Measurements from ENCODE around the gene TP53BP1.

DNA sequence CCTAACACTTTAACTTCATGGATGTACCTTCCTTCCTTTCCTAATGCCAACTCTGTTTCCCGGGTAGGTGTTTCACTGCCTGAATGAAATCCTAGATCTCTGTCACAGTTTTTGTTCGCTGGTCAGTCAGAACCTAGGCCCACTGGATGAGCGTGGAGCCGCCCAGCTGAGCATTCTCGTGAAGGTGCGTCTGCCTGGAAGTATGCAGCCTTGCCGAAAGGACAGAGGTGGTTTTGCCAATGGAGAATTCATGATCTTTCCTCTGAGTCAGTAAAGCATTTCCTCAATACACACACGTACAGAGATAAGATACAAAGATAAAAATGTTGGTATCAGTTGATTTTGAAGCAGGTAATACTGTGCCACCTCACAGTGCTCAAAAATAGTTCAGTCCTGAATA, 89.3 kb downstream of the TP53BP1 start:
- TF ChIP-seq POLR2A (IDR thresholded peaks at IDR 0.05) = no peak
- TF ChIP-seq, protein P1, sequence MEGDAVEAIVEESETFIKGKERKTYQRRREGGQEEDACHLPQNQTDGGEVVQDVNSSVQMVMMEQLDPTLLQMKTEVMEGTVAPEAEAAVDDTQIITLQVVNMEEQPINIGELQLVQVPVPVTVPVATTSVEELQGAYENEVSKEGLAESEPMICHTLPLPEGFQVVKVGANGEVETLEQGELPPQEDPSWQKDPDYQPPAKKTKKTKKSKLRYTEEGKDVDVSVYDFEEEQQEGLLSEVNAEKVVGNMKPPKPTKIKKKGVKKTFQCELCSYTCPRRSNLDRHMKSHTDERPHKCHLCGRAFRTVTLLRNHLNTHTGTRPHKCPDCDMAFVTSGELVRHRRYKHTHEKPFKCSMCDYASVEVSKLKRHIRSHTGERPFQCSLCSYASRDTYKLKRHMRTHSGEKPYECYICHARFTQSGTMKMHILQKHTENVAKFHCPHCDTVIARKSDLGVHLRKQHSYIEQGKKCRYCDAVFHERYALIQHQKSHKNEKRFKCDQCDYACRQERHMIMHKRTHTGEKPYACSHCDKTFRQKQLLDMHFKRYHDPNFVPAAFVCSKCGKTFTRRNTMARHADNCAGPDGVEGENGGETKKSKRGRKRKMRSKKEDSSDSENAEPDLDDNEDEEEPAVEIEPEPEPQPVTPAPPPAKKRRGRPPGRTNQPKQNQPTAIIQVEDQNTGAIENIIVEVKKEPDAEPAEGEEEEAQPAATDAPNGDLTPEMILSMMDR (IDR thresholded peaks at IDR 0.05) = no peak

Data from esophagus squamous epithelium (tissue), 4 donors.